Activated T-cell treated with anti-CD3 and anti-CD28 coated beads, Interleukin-2, amount 50 U/mL, for 24 hours (primary cell): ENCODE data around the gene PKD1.

Experiments
- DNase-seq: peaks from one replicate; pipeline ENCODE4 v3.0.0-alpha.2; 2020
- H3K27ac Mint-ChIP-seq: 2 replicates; pipeline ENCODE4 v1.8.0; 2020; ENCODE audit warnings: mild to moderate bottlenecking, mixed read lengths
- H3K27me3 Mint-ChIP-seq: 2 replicates; pipeline ENCODE4 v1.8.0; 2020; ENCODE audit warnings: mixed read lengths
- H3K36me3 Mint-ChIP-seq: 2 replicates; pipeline ENCODE4 v1.8.0; 2020; ENCODE audit warnings: low read depth, mixed read lengths
- H3K4me1 Mint-ChIP-seq: 2 replicates; pipeline ENCODE4 v1.8.0; 2020; ENCODE audit warnings: low read depth, mixed read lengths
- H3K4me3 Mint-ChIP-seq: 2 replicates; pipeline ENCODE4 v1.8.0; 2020; ENCODE audit warnings: mild to moderate bottlenecking, moderate library complexity, mixed read lengths
- H3K9me3 Mint-ChIP-seq: 2 replicates; pipeline ENCODE4 v1.8.0; 2020; ENCODE audit warnings: mixed read lengths

PKD1 gene

GRCh38 chr16:2079991-2080390, 55.7 kb downstream of the PKD1 start:
- H3K36me3 Mint-ChIP-seq, result peaks cover 60% of the 10 kb centered on the region
- no peak overlapping the region for H3K27ac Mint-ChIP-seq
- no peak for DNase-seq
- peaks cover 2% of the 10 kb centered on the region for H3K4me1 Mint-ChIP-seq
- no peaks in the 10 kb centered on the region for H3K9me3 Mint-ChIP-seq
- H3K27me3 Mint-ChIP-seq, result no peaks in the 10 kb centered on the region
- no peak overlapping the region for H3K4me3 Mint-ChIP-seq

GRCh38 chr16:2079311-2079800, 56.3 kb downstream of the PKD1 start:
- Mint-ChIP-seq H3K27ac (no peak overlapping the region), H3K9me3 (no peaks in the 10 kb centered on the region), H3K4me3 (no peak overlapping the region), H3K36me3 (peaks cover 66% of the 10 kb centered on the region), H3K27me3 (no peaks in the 10 kb centered on the region), H3K4me1 (peaks cover 2% of the 10 kb centered on the region)
- no peak for DNase-seq

GRCh38 chr16:2078691-2079090, 57.0 kb downstream of the PKD1 start:
- DNase-seq, result no peak
- H3K27me3 Mint-ChIP-seq, result no peaks in the 10 kb centered on the region
- no peak overlapping the region for H3K4me3 Mint-ChIP-seq
- peaks cover 69% of the 10 kb centered on the region for H3K36me3 Mint-ChIP-seq
- peaks cover 2% of the 10 kb centered on the region for H3K4me1 Mint-ChIP-seq
- H3K9me3 Mint-ChIP-seq, result no peaks in the 10 kb centered on the region
- no peak overlapping the region for H3K27ac Mint-ChIP-seq

GRCh38 chr16:2078096-2078495, 57.6 kb downstream of the PKD1 start:
- peaks cover 71% of the 10 kb centered on the region for H3K36me3 Mint-ChIP-seq
- no peak overlapping the region for H3K4me3 Mint-ChIP-seq
- no peaks in the 10 kb centered on the region for H3K9me3 Mint-ChIP-seq
- DNase-seq, result no peak
- H3K4me1 Mint-ChIP-seq, result peaks cover 1% of the 10 kb centered on the region
- H3K27me3 Mint-ChIP-seq, result no peaks in the 10 kb centered on the region
- H3K27ac Mint-ChIP-seq, result no peak overlapping the region

GRCh38 chr16:2077696-2078095, 58.0 kb downstream of the PKD1 start:
- Mint-ChIP-seq H3K9me3 (no peaks in the 10 kb centered on the region), H3K36me3 (peaks cover 72% of the 10 kb centered on the region)

GRCh38 chr16:2077016-2077415, 58.7 kb downstream of the PKD1 start:
- H3K4me1 Mint-ChIP-seq, result no peaks in the 10 kb centered on the region
- DNase-seq, result no peak
- H3K27ac Mint-ChIP-seq, result no peak overlapping the region
- peaks cover 73% of the 10 kb centered on the region for H3K36me3 Mint-ChIP-seq
- H3K9me3 Mint-ChIP-seq, result no peaks in the 10 kb centered on the region
- H3K27me3 Mint-ChIP-seq, result no peaks in the 10 kb centered on the region
- no peak overlapping the region for H3K4me3 Mint-ChIP-seq

More at GRCh38 chr16:2077696-2078095, 58.0 kb downstream of the PKD1 start:
- Mint-ChIP-seq H3K4me3 (no peak overlapping the region), H3K4me1 (no peaks in the 10 kb centered on the region), H3K27me3 (no peaks in the 10 kb centered on the region), H3K27ac (no peak overlapping the region)
- DNase-seq, result no peak

- Mint-ChIP-seq H3K36me3 (peaks cover 77% of the 10 kb centered on the region), H3K27ac (no peak overlapping the region), H3K4me3 (no peak overlapping the region), H3K9me3 (no peaks in the 10 kb centered on the region), H3K27me3 (no peaks in the 10 kb centered on the region), H3K4me1 (no peaks in the 10 kb centered on the region)
- DNase-seq, result no peak
Measured at GRCh38 chr16:2076072-2076865, 59.4 kb downstream of the PKD1 start.

GRCh38 chr16:2075631-2076030, 60.1 kb downstream of the PKD1 start:
- H3K4me3 Mint-ChIP-seq, result no peak overlapping the region
- H3K4me1 Mint-ChIP-seq, result no peaks in the 10 kb centered on the region
- DNase-seq, result no peak
- H3K27me3 Mint-ChIP-seq, result no peaks in the 10 kb centered on the region
- H3K9me3 Mint-ChIP-seq, result no peaks in the 10 kb centered on the region
- peaks cover 77% of the 10 kb centered on the region for H3K36me3 Mint-ChIP-seq
- H3K27ac Mint-ChIP-seq, result no peak overlapping the region

- H3K27ac Mint-ChIP-seq, result no peak overlapping the region
- no peaks in the 10 kb centered on the region for H3K27me3 Mint-ChIP-seq
- H3K36me3 Mint-ChIP-seq, result peaks cover 75% of the 10 kb centered on the region
Measured at GRCh38 chr16:2074071-2074470, 61.6 kb downstream of the PKD1 start.

GRCh38 chr16:2072926-2073325, 62.8 kb downstream of the PKD1 start:
- Mint-ChIP-seq H3K4me3 (no peak overlapping the region), H3K27ac (no peak overlapping the region), H3K36me3 (peaks cover 77% of the 10 kb centered on the region)

More at GRCh38 chr16:2074071-2074470, 61.6 kb downstream of the PKD1 start:
- Mint-ChIP-seq H3K4me1 (no peaks in the 10 kb centered on the region), H3K9me3 (no peaks in the 10 kb centered on the region), H3K4me3 (no peak overlapping the region)
- no peak for DNase-seq

GRCh38 chr16:2071454-2072202, 64.1 kb downstream of the PKD1 start:
- Mint-ChIP-seq H3K4me3 (no peak overlapping the region), H3K4me1 (no peaks in the 10 kb centered on the region), H3K27ac (no peak overlapping the region), H3K9me3 (no peaks in the 10 kb centered on the region), H3K27me3 (no peaks in the 10 kb centered on the region), H3K36me3 (peaks cover 77% of the 10 kb centered on the region)
- no peak for DNase-seq

More at GRCh38 chr16:2072926-2073325, 62.8 kb downstream of the PKD1 start:
- DNase-seq, result no peak
- Mint-ChIP-seq H3K27me3 (no peaks in the 10 kb centered on the region), H3K4me1 (no peaks in the 10 kb centered on the region), H3K9me3 (no peaks in the 10 kb centered on the region)

GRCh38 chr16:2070576-2071453, 64.9 kb downstream of the PKD1 start:
- no peak for DNase-seq
- H3K9me3 Mint-ChIP-seq, result no peaks in the 10 kb centered on the region
- H3K36me3 Mint-ChIP-seq, result peaks cover 82% of the 10 kb centered on the region
- no peaks in the 10 kb centered on the region for H3K27me3 Mint-ChIP-seq
- no peak overlapping the region for H3K4me3 Mint-ChIP-seq
- no peak overlapping the region for H3K27ac Mint-ChIP-seq
- H3K4me1 Mint-ChIP-seq, result no peaks in the 10 kb centered on the region

- H3K36me3 Mint-ChIP-seq, result peaks cover 76% of the 10 kb centered on the region
- no peak for DNase-seq
- H3K9me3 Mint-ChIP-seq, result no peaks in the 10 kb centered on the region
- H3K4me1 Mint-ChIP-seq, result no peaks in the 10 kb centered on the region
- no peak overlapping the region for H3K27ac Mint-ChIP-seq
- no peak overlapping the region for H3K4me3 Mint-ChIP-seq
- H3K27me3 Mint-ChIP-seq, result no peaks in the 10 kb centered on the region
Measured at GRCh38 chr16:2066139-2066538, 69.6 kb downstream of the PKD1 start.

GRCh38 chr16:2064368-2064945, 71.2 kb downstream of the PKD1 start:
- no peak for DNase-seq
- Mint-ChIP-seq H3K27ac (no peak overlapping the region), H3K4me1 (no peaks in the 10 kb centered on the region), H3K27me3 (no peaks in the 10 kb centered on the region), H3K9me3 (no peaks in the 10 kb centered on the region), H3K4me3 (no peak overlapping the region), H3K36me3 (peaks cover 77% of the 10 kb centered on the region)
